Spleen (tissue), 7 donors: Measurements from ENCODE around the gene TEX51.

Experiments used
- POLR2A ChIP-seq, 3 donors: fragments of 450-650 bp; IDR thresholded peaks; one replicate each; pipeline ENCODE4 v1.5.1; 2017; ENCODE audit warnings: antibody characterized with exemption in 3 of 3, mild to moderate bottlenecking in 1 of 3
- TF ChIP-seq, protein P1 (sequence below), 11 experiments: fragments of 200-600 bp in 7 of 11; fragments of 450-650 bp in 4 of 11; sonication (generic) in 4 of 11; IDR thresholded peaks in 8 of 11; conservative IDR thresholded peaks in 3 of 11; 1 replicate in 7 of 11; 2 replicates in 4 of 11; pipeline versions ENCODE4 v1.4.0 to v1.8.0; 2016 to 2021; ENCODE audit warnings: antibody characterized with exemption in 11 of 11, inconsistent platforms in 4 of 11, mild to moderate bottlenecking in 1 of 11
- donor health status: DM: no; HTN: no; CAD: no; lungs with moderate emphysema.
- donor health status: DM: no; HTN: no; CAD: no.
- donor health status: DM: no; HTN: no; CAD: no.

DNA sequence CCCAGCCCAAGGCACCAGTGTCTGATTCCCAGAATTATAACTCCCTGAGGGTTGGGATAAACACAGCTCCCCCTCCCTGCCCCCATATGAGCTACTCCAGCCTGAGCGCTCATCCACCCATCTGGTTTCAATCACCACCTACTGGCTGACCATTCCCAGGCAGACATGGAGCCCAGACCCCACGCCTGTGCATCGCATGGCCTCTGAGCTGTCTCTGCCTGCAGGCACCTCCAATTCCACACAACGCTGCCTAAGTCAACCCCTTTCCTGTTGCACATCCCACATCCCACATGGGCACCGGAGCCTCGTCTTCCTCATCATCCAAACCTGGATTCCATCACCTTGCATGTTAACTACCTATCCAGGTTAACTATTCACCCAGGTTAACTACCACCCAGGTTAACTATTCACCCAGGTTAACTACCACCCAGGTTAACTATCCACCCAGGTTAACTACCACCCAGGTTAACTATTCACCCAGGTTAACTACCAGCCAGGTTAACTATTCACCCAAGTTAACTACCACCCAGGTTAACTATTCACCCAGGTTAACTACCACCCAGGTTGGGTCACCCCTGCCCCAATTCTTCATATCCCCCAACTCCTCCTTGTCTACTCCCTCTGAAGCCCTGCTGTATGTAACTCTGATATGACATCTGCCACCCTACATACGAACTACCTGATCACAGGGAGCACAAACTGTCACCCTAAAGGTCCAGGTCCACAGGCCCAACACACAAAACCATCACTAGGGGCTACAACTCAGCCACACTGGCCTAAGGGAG lies 47.8 kb downstream of the TEX51 start:
- TF ChIP-seq, protein P1, sequence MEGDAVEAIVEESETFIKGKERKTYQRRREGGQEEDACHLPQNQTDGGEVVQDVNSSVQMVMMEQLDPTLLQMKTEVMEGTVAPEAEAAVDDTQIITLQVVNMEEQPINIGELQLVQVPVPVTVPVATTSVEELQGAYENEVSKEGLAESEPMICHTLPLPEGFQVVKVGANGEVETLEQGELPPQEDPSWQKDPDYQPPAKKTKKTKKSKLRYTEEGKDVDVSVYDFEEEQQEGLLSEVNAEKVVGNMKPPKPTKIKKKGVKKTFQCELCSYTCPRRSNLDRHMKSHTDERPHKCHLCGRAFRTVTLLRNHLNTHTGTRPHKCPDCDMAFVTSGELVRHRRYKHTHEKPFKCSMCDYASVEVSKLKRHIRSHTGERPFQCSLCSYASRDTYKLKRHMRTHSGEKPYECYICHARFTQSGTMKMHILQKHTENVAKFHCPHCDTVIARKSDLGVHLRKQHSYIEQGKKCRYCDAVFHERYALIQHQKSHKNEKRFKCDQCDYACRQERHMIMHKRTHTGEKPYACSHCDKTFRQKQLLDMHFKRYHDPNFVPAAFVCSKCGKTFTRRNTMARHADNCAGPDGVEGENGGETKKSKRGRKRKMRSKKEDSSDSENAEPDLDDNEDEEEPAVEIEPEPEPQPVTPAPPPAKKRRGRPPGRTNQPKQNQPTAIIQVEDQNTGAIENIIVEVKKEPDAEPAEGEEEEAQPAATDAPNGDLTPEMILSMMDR (IDR thresholded peaks at IDR 0.05 in 8 of 11, conservative IDR thresholded peaks at IDR 0.05 in 3 of 11) = no peak
- no peak for TF ChIP-seq POLR2A (IDR thresholded peaks at IDR 0.05)
